Measurements from ENCODE around the gene ITCH.

DNA sequence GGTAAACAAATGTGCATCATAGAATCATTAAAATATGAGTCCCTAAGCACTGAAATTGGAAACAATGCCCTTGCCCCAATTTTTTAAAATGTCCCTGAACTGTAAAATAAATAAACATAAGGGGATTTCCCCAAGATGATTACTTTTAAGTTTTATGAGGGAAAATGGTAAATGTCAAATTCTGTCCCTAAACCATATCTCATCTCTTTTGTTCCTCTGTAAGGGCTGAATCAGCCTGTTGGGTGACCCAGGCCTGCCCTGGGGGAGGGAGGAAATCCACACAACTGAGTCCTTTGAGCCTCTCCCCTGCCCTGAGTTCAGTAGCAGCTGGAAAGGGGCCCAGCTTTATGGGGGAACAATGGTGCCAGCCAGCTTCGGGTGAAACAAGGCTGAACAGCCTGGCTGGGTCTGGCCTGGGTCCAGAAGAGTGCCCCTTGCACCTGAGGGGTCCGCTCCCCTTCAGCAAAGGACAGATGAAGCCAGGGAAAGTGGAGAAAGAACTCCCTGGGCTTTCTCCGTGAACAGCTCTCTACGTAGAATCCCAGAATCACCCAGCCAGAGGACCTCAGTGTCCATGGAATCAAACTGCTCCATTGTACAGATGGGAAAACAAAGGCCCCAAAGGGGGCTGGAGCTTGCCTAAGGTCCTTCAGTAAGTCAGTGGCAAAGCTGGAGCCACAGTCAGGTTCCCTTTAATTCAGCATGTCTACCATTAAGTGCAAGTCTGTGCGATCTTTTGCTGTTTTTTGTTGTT lies 28.2 kb upstream of the ITCH start:
- TF ChIP-seq EZH2 (IDR thresholded peaks at IDR 0.05; ENCODE audit: insufficient read depth, poor library complexity, severe bottlenecking): no peak
- TF ChIP-seq EZH2phosphoT487 (IDR thresholded peaks at IDR 0.05; ENCODE audit: insufficient read depth, low read depth): no peak
